Spinal cord (tissue), 10 donors: Measurements from ENCODE around the gene DCAF12. TPM values are rescaled to one million over a fixed set of nuclear protein-coding genes. Genes with fewer than 3 reads are reported as not detected.
"Not testable (repeated sequence)": the region's sequence is repeated elsewhere in the genome, so short reads cannot be mapped to it uniquely, and the experiment has no call there.

Source experiments
- DNase-seq, 6 donors: peaks; one replicate each; pipeline versions ENCODE4 v3.0.0 to v3.0.0-alpha.2; 2013 to 2015; ENCODE audit warnings: low spot score in 6 of 6, low read depth in 4 of 6
- H3K27ac ChIP-seq: one replicate; pipeline ENCODE4 v1.5.1; 2013; ENCODE audit warnings: low read depth, low read length, control low read depth
- H3K27me3 ChIP-seq: one replicate; pipeline ENCODE4 v1.6.1; 2013; ENCODE audit warnings: low read length; ENCODE audit not compliant: control insufficient read depth, insufficient read depth
- H3K36me3 ChIP-seq: one replicate; pipeline ENCODE4 v1.6.1; 2013; ENCODE audit warnings: low read length; ENCODE audit not compliant: control insufficient read depth, insufficient read depth
- H3K4me1 ChIP-seq: one replicate; pipeline ENCODE4 v1.6.1; 2013; ENCODE audit warnings: low read length; ENCODE audit not compliant: control insufficient read depth, insufficient read depth
- H3K4me3 ChIP-seq: one replicate; pipeline ENCODE4 v1.5.1; 2013; ENCODE audit warnings: low read depth, low read length, control low read depth
- H3K9me3 ChIP-seq: one replicate; pipeline ENCODE4 v1.6.1; 2013; ENCODE audit warnings: low read length; ENCODE audit not compliant: control insufficient read depth, insufficient read depth
- WGBS: methylation state at CpG from one replicate; pipeline ENCODE4 v1.1.5; 2013; ENCODE audit warnings: missing lambda C conversion rate; ENCODE audit not compliant: insufficient coverage; 5-methylcytosine and 5-hydroxymethylcytosine counted together
- polyA plus RNA-seq, 2 donors: library from polyadenylated mRNA; unstranded; fragments of 120-200 nt; gene quantifications; one replicate each; pipeline ENCODE4 v1.2.1, GENCODE V29; 2013; ENCODE audit not compliant: insufficient read length in 2 of 2
- total RNA-seq, 2 donors: library from RNA; depleted of rRNA in 1 of 2; stranded (reverse); fragments of 120-200 nt in 1 of 2; fragments of >200 nt in 1 of 2; gene quantifications; one replicate each; pipeline versions ENCODE4 v1.2.3 to v1.2.4, GENCODE V29; 2013 to 2014
- donor health status: healthy.

Gene DCAF12
- total and polyA plus RNA-seq, 4 donors: 32.3 to 46.9 (median 41.3) TPM

DNA sequence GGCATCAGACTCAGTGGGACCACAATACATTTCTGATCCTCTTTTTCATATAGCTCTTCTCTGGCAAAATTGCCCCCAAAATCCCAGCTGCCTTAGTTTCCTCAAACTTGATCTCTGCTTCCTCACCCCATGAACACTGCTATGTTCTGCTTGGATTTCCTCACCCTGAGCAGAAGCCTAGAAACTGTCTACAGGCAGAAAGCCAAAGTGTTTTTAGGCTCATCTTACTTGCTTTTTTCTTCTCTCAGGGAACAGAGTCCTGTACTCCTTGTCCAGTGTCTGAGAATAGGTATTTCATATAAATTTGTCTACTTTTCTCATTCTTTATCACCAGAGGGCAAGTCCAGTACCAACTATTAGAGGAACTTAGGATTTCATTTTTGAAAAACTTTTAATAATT, 30.8 kb upstream of the DCAF12 start:
- DNase-seq: peak in 1 of 6 donors; percentile 20
- H3K4me1 ChIP-seq: no peaks in the 10 kb centered on the region
- no peaks in the 10 kb centered on the region for H3K9me3 ChIP-seq
- no peaks in the 10 kb centered on the region for H3K27me3 ChIP-seq
- no peaks in the 10 kb centered on the region for H3K36me3 ChIP-seq
- no peak overlapping the region for H3K4me3 ChIP-seq
- no peak overlapping the region for H3K27ac ChIP-seq

DNA sequence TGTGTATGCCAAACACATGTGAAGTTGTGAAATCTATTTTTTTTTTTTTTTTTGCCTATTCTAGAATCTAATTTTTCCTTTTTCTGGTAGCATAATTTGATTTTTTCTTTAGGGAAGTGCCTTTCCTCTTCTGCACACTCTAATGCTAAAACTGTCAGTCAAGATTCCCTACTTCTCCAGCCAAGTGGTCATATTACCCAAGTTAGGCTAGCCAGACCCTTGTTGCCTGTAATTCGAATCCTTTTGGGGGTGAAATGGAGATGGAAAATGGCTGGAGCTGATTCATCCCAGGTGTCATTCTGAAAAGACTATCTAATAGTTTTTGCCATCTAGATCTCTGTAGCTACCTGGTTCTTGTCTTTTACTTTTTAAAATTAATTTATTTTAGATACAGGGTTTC, 27.6 kb upstream of the DCAF12 start:
- H3K4me3 ChIP-seq: no peak overlapping the region
- no peaks in the 10 kb centered on the region for H3K9me3 ChIP-seq
- H3K36me3 ChIP-seq: no peaks in the 10 kb centered on the region
- no peak overlapping the region for H3K27ac ChIP-seq
- no peaks in the 10 kb centered on the region for H3K4me1 ChIP-seq
- DNase-seq: no peak
- no peaks in the 10 kb centered on the region for H3K27me3 ChIP-seq
- no CpG with 5 or more reads among the region's 1 CpG for WGBS

DNA sequence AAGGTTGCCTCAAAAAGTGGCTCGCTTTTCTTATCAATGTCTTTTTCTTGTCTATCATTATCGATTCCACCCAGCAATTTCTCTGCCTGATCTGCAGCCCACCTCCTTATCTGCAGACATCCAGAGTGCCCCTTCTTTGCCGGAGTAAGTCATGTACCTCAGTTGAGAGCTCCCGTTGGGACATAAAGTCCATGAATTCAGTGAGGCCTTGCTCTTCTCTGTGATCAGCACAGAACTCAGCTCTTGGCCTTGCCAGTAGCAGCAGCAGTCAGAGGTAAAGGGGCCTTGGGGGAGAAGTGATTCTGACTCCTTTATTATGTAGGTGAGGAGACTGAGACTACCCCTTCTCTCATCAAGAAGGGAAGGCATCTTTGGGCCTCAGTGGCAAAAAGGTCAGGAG, 24.9 kb upstream of the DCAF12 start:
- no peak for DNase-seq
- no peaks in the 10 kb centered on the region for H3K9me3 ChIP-seq
- no peak overlapping the region for H3K4me3 ChIP-seq
- H3K27me3 ChIP-seq: no peaks in the 10 kb centered on the region
- no peaks in the 10 kb centered on the region for H3K4me1 ChIP-seq
- 89% methylated on average over 3 of the region's 4 CpGs for WGBS
- H3K27ac ChIP-seq: no peak overlapping the region
- no peaks in the 10 kb centered on the region for H3K36me3 ChIP-seq

DNA sequence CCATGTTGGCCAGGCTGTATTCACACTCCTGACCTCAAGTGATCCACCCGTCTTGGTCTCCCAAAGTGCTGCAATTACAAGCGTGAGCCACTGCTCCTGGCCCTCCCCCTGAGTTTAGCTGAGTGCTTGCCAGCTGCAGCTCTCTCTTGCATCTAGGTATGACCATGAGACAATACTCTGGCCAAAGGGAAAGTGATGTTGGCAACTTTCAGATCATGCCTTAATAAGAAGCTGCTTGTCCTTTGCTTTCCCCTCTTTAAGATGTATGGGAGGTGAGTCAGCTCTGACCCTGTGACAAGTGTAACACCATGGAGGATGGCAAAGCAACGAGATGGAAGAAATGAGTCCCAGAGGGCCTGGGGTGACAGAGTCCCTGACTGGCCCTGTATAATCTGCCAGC, 18.7 kb upstream of the DCAF12 start:
- Histone ChIP-seq H3K4me1 (no peaks in the 10 kb centered on the region), H3K27me3 (no peaks in the 10 kb centered on the region), H3K27ac (no peak overlapping the region), H3K4me3 (no peak overlapping the region), H3K9me3 (no peaks in the 10 kb centered on the region), H3K36me3 (no peaks in the 10 kb centered on the region)
- DNase-seq: no peak
- 39% methylated on average over 2 of the region's 3 CpGs for WGBS

DNA sequence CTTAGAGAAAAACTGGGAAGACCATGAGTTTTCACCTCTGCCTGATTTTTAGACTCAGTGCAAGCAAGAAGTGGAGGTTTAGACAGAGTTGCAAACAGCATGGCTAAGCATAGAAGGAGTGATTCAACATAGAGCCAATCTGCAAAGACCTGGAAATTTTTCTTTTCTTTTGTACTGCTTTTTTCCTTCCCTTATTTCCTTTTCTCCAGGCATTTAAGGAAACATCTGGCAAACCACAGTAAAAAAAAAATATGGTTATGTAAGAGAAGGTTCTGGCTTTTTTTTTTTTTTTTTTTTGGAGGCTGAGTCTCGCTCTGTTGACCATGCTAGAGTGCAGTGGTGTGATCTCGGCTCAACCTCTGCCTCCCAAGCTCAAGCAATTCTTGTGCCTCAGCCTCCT, 16.6 kb upstream of the DCAF12 start:
- no peak overlapping the region for H3K4me3 ChIP-seq
- no peak overlapping the region for H3K27ac ChIP-seq
- no peaks in the 10 kb centered on the region for H3K27me3 ChIP-seq
- H3K36me3 ChIP-seq: no peaks in the 10 kb centered on the region
- no peaks in the 10 kb centered on the region for H3K4me1 ChIP-seq
- no peaks in the 10 kb centered on the region for H3K9me3 ChIP-seq
- DNase-seq: no peak
- WGBS: no CpG with 5 or more reads among the region's 2 CpGs

DNA sequence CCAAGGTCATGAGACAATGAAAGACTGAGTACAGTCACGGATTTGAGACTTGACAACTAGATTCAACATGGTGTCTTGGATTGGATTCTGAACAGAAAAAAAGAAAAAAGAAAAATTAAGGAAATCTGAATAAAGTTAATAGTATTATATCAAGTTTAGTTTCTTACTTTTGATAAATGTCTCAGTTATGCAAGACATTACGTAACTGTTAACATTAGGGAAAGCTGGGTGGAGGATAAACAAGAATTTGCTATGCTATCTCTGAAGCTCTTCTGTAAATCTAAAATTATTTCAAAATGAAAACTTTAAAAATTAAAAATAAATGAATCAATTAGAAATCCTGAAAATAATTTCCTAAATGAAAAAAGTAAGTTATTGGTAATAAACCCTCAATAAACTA, 14.4 kb upstream of the DCAF12 start:
- H3K36me3 ChIP-seq: no peaks in the 10 kb centered on the region
- no peaks in the 10 kb centered on the region for H3K27me3 ChIP-seq
- no peak overlapping the region for H3K4me3 ChIP-seq
- no peak for DNase-seq
- H3K27ac ChIP-seq: no peak overlapping the region
- no peaks in the 10 kb centered on the region for H3K4me1 ChIP-seq
- no peaks in the 10 kb centered on the region for H3K9me3 ChIP-seq
- no CpG with 5 or more reads among the region's 2 CpGs for WGBS

DNA sequence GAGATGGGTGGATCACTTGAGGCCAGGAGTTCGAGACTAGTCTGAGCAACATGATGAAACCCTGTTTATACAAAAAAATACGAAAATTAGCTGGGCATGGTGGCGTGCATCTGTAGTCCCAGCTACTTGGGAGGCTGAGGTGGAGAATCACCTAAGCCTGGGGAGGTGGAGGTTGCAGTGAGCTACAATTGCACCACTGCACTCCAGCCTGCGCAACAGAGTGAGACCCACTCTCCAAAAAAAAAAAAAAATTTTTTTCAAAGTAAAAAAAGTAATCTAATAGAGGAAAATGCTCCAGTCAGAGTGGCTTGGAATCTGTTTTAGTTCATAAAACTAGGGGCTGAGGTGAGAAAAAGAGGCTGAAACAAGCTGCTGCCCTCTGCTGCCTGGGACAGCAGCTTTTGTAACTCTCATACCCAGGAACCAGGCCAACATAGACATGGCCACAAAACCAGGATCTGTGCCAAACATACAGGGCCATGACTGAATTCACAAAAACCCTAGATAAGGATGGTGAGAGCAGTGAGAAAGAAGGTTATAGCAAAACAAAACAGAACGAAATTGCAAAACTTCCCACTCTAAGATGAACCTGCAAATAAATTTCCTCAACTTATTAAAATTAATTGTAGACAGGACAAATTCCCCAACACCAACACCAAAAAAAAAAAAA, 13.1 kb upstream of the DCAF12 start:
- Histone ChIP-seq H3K4me1 (no peaks in the 10 kb centered on the region), H3K9me3 (no peaks in the 10 kb centered on the region), H3K4me3 (no peak overlapping the region), H3K36me3 (no peaks in the 10 kb centered on the region), H3K27ac (no peak overlapping the region), H3K27me3 (no peaks in the 10 kb centered on the region)
- WGBS: 93% methylated on average over 3 of the region's 5 CpGs
- DNase-seq: peak in 3 of 6 donors; percentile 48 to 82 (median 76)

DNA sequence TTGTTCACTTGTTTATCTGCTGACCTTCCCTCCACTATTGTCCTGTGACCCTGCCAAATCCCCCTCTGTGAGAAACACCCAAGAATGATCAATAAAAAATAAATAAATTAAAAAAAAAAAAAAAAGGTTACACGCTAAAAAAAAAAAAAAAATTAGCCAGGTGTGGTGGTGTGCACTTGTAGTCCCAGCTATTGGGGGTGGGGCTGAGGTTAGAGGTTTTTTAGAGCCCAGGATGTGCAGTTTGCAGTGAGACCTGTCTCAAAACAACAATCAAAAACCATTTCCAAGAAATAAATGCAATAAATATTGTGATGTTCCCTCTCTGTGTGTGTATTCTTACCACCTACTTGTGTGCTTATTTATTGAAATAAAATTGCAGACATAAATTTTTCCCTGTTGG, 12.1 kb upstream of the DCAF12 start:
- not testable (repeated sequence) for DNase-seq, H3K36me3 ChIP-seq, H3K9me3 ChIP-seq, H3K4me1 ChIP-seq, H3K27ac ChIP-seq, H3K27me3 ChIP-seq, H3K4me3 ChIP-seq
- WGBS: no CpG with 5 or more reads among the region's 1 CpG

DNA sequence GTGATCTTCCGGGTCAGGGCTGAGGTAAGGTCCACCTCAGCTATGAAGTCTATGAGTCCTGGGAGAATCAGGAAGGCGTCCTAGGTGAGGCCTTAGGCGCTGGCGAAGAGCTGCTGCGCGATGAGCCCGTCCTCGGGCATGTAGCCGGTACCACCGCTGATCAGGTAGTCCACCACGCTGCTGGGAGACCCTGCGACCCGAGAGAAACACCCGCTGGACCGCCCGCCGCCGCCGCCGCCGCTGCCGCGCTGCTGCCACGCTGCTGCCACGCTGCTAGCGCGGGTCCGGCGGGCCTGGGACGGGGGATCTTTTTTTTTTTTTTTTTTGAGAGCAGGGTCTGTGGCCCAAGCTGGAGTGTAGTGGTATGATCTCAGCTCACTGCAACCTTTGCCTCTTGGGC, 8.0 kb upstream of the DCAF12 start:
- 91% methylated on average over 11 of the region's 30 CpGs for WGBS
- H3K36me3 ChIP-seq: no peaks in the 10 kb centered on the region

DNA sequence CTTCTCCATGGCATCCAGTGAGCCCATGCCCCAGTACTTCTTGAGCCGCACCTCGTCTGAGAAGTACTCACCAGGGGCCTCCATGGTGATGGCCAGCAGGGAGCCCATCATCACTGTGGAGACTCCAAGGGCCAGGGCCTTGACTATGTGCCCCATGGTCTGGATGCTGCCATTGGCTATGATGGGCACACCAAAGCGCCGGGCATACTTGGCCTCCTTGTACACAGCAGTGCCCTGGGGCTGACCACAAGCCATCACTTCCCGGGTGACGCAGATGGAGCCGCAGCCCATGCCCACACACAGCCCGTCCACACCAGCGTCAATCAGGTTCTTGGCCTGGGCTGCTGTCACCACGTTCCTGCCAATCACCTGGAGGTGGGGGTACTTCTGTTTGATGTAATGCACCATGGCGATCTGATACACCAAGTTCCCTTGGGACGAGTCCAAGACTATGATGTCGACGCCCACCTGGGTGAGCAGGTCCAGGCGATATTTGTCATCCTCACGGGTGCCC, 7.0 kb upstream of the DCAF12 start:
- no peaks in the 10 kb centered on the region for H3K9me3 ChIP-seq
- DNase-seq: no peak
- 96% methylated on average over 15 of the region's 16 CpGs for WGBS
- H3K27me3 ChIP-seq: no peaks in the 10 kb centered on the region
- peaks cover 6% of the 10 kb centered on the region for H3K4me1 ChIP-seq
- no peaks in the 10 kb centered on the region for H3K36me3 ChIP-seq
- H3K4me3 ChIP-seq: no peak overlapping the region
- H3K27ac ChIP-seq: no peak overlapping the region

More for the DNA sequence above, 8.0 kb upstream of the DCAF12 start:
- no peaks in the 10 kb centered on the region for H3K27me3 ChIP-seq
- DNase-seq: no peak
- H3K27ac ChIP-seq: no peak overlapping the region
- H3K4me3 ChIP-seq: no peak overlapping the region
- H3K9me3 ChIP-seq: no peaks in the 10 kb centered on the region
- H3K4me1 ChIP-seq: peaks cover 6% of the 10 kb centered on the region
